H9 (cell line): ENCODE results near the gene TMEM135. TPM values are rescaled to one million over a fixed set of nuclear protein-coding genes. Genes with fewer than 3 reads are reported as not detected.

Experiments
- DNase-seq: peaks from one replicate; pipeline ENCODE4 v3.0.0-alpha.2; 2017
- H2AFZ ChIP-seq: one replicate; pipeline ENCODE4 v1.6.1; 2013; ENCODE audit warnings: mild to moderate bottlenecking, low read length, control low read depth, moderate library complexity
- H2AK5ac ChIP-seq: 2 replicates; pipeline ENCODE4 v1.6.1; 2013; ENCODE audit warnings: low read length, control low read depth, mixed read lengths; ENCODE audit not compliant: insufficient read length
- H2BK120ac ChIP-seq: one replicate; pipeline ENCODE4 v1.6.1; 2013; ENCODE audit warnings: low read depth, mild to moderate bottlenecking, low read length, control low read depth, inconsistent platforms; ENCODE audit not compliant: poor library complexity, severe bottlenecking
- H2BK12ac ChIP-seq: 2 replicates; pipeline ENCODE4 v1.6.1; 2013; ENCODE audit warnings: low read length, control low read depth, mixed read lengths, low read depth; ENCODE audit not compliant: insufficient read length
- H2BK15ac ChIP-seq: 2 replicates; pipeline ENCODE4 v1.6.1; 2013; ENCODE audit warnings: low read depth, low read length, control low read depth
- H2BK20ac ChIP-seq: one replicate; pipeline ENCODE4 v1.6.1; 2013; ENCODE audit warnings: low read depth, mild to moderate bottlenecking, low read length, control low read depth, inconsistent platforms; ENCODE audit not compliant: poor library complexity, severe bottlenecking
- H2BK5ac ChIP-seq: 2 replicates; pipeline ENCODE4 v1.6.1; 2013; ENCODE audit warnings: low read length, control low read depth, mixed read lengths; ENCODE audit not compliant: insufficient read length
- H3K14ac ChIP-seq: 2 replicates; pipeline ENCODE4 v1.6.1; 2013; ENCODE audit warnings: low read length, control low read depth; ENCODE audit not compliant: insufficient read depth
- H3K18ac ChIP-seq: 2 replicates; pipeline ENCODE4 v1.6.1; 2013; ENCODE audit warnings: low read depth, mild to moderate bottlenecking, mixed read lengths, low read length, control low read depth; ENCODE audit not compliant: insufficient read length
- H3K23ac ChIP-seq: 2 replicates; pipeline ENCODE4 v1.6.1; 2013; ENCODE audit warnings: low read length, control low read depth, mixed read lengths, low read depth; ENCODE audit not compliant: insufficient read length
- H3K23me2 ChIP-seq: 2 replicates; pipeline ENCODE4 v1.6.1; 2013; ENCODE audit warnings: low read depth, mild to moderate bottlenecking, mixed read lengths, low read length, control low read depth; ENCODE audit not compliant: insufficient read length, poor library complexity, severe bottlenecking
- H3K27ac ChIP-seq: 2 replicates; pipeline ENCODE4 v1.5.1; 2013; ENCODE audit warnings: low read length, control low read depth, mixed read lengths, low read depth; ENCODE audit not compliant: insufficient read length
- H3K27me3 ChIP-seq: 2 replicates; pipeline ENCODE4 v1.6.1; 2013; ENCODE audit warnings: low read length, control low read depth, inconsistent platforms; ENCODE audit not compliant: insufficient read depth
- H3K4ac ChIP-seq: 2 replicates; pipeline ENCODE4 v1.6.1; 2013; ENCODE audit warnings: low read depth, mild to moderate bottlenecking, control low read depth, inconsistent platforms, low read length, moderate library complexity
- H3K4me1 ChIP-seq: 2 replicates; pipeline ENCODE4 v1.6.1; 2013; ENCODE audit warnings: low read length, control low read depth, inconsistent platforms; ENCODE audit not compliant: insufficient read depth
- H3K4me2 ChIP-seq: 2 replicates; pipeline ENCODE4 v1.6.1; 2013; ENCODE audit warnings: low read length, control low read depth, mixed read lengths; ENCODE audit not compliant: insufficient read length, insufficient read depth
- H3K56ac ChIP-seq: 2 replicates; pipeline ENCODE4 v1.6.1; 2013; ENCODE audit warnings: low read depth, mild to moderate bottlenecking, mixed read lengths, low read length, control low read depth; ENCODE audit not compliant: insufficient read length
- H3K79me1 ChIP-seq: 2 replicates; pipeline ENCODE4 v1.6.1; 2013; ENCODE audit warnings: low read depth, mild to moderate bottlenecking, moderate library complexity, low read length, control low read depth, inconsistent platforms; ENCODE audit not compliant: insufficient read depth, poor library complexity, severe bottlenecking
- H3K79me2 ChIP-seq: 2 replicates; pipeline ENCODE4 v1.6.1; 2013; ENCODE audit warnings: low read length, control low read depth, inconsistent platforms; ENCODE audit not compliant: insufficient read depth
- H3K9ac ChIP-seq: 2 replicates; pipeline ENCODE4 v1.6.1; 2013; ENCODE audit warnings: low read length, control low read depth, mixed read lengths; ENCODE audit not compliant: insufficient read length; ENCODE audit errors: extremely low read depth
- H3K9me3 ChIP-seq: one replicate; pipeline ENCODE4 v1.6.1; 2013; ENCODE audit warnings: low read depth, low read length, inconsistent platforms; ENCODE audit not compliant: control insufficient read depth
- H3T11ph ChIP-seq: one replicate; pipeline ENCODE4 v1.6.1; 2013; ENCODE audit warnings: mild to moderate bottlenecking, low read length, control low read depth, inconsistent platforms
- H4K20me1 ChIP-seq: one replicate; pipeline ENCODE4 v1.6.1; 2013; ENCODE audit not compliant: control insufficient read depth, insufficient read length, insufficient read depth
- H4K5ac ChIP-seq: 2 replicates; pipeline ENCODE4 v1.6.1; 2013; ENCODE audit warnings: low read depth, mild to moderate bottlenecking, mixed read lengths, low read length, control low read depth; ENCODE audit not compliant: insufficient read length
- H4K8ac ChIP-seq: replicated peaks from 2 replicates; pipeline ENCODE4 v1.6.1; 2013; ENCODE audit warnings: low read length, control low read depth, mixed read lengths, low read depth; ENCODE audit not compliant: insufficient read length
- H4K91ac ChIP-seq: 2 replicates; pipeline ENCODE4 v1.6.1; 2013; ENCODE audit warnings: low read depth, mild to moderate bottlenecking, moderate library complexity, mixed read lengths, low read length, control low read depth; ENCODE audit not compliant: insufficient read length
- H3K27ac Mint-ChIP-seq, 3 experiments: 2 replicates in 2 of 3; 3 replicates in 1 of 3; pipeline ENCODE4 v1.8.0; 2020 to 2021; ENCODE audit warnings: mixed read lengths in 3 of 3, mild to moderate bottlenecking in 1 of 3, moderate library complexity in 1 of 3
- H3K27me3 Mint-ChIP-seq: 2 replicates; pipeline ENCODE4 v1.8.0; 2021; ENCODE audit warnings: low read depth, mild to moderate bottlenecking, moderate library complexity, mixed read lengths
- H3K36me3 Mint-ChIP-seq, 3 experiments: 2 replicates in 2 of 3; 3 replicates in 1 of 3; pipeline ENCODE4 v1.8.0; 2020 to 2021; ENCODE audit warnings: low read depth in 3 of 3, mixed read lengths in 3 of 3; ENCODE audit not compliant: insufficient read depth in 1 of 3
- H3K4me1 Mint-ChIP-seq, 2 experiments: 2 replicates each; pipeline ENCODE4 v1.8.0; 2020; ENCODE audit warnings: mixed read lengths in 2 of 2
- H3K4me3 Mint-ChIP-seq, 2 experiments: 2 replicates in 1 of 2; 3 replicates in 1 of 2; pipeline ENCODE4 v1.8.0; 2020 to 2021; ENCODE audit warnings: mild to moderate bottlenecking in 2 of 2, mixed read lengths in 2 of 2, moderate library complexity in 1 of 2
- H3K9me3 Mint-ChIP-seq, 2 experiments: 2 replicates in 1 of 2; 3 replicates in 1 of 2; pipeline ENCODE4 v1.8.0; 2020; ENCODE audit warnings: mild to moderate bottlenecking in 2 of 2, mixed read lengths in 2 of 2, moderate library complexity in 1 of 2
- WGBS: extraction: QIAGEN DNeasy Blood & Tissue Kit; methylation state at CpG from one replicate; pipeline ENCODE4 v1.1.7; 2013; ENCODE audit warnings: missing lambda C conversion rate, low lambda C conversion rate, mixed read lengths; ENCODE audit not compliant: insufficient read length; ENCODE audit errors: extremely low coverage; 5-methylcytosine and 5-hydroxymethylcytosine counted together
- total RNA-seq: library from RNA; stranded (reverse); gene quantifications from 2 replicates; pipeline ENCODE4 v1.2.1, GENCODE V29; 2021
- TF ChIP-seq, protein P1 (sequence below): fragments of 200-600 bp; sonication (generic); conservative IDR thresholded peaks from 3 replicates; pipeline ENCODE4 v1.8.0; 2021; ENCODE audit warnings: antibody characterized with exemption, mild to moderate bottlenecking

The TMEM135 gene
- total RNA-seq, 1 experiment from 2014 or later: 25.2 TPM

DNA sequence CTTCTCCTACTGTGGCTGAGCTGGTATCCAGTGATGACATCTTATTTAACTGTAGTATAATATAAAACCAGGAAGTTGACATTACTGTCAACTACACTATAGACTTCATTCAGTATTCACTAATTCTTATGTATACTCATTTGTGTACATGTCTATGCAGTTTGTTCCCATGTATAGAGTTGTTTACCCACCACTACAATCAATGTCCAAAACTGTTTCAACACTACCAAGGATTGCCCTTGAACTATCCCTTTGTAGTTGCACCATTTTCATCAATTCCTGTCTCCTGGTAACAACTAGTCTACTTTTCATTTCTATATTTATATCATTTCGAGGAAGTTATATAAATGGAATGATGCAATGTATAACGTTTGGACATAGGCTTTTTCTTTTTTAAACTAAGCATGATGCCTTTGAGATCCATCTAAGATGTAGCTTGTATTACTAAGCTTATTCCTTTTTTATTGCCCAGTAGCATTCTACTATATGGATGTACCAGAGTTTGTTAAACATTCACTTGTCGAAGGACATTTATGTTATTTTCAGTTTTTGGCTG is 39.2 kb downstream of the TMEM135 start:
- Histone ChIP-seq H3K4me1 (no peaks in the 10 kb centered on the region), H4K91ac (no peak overlapping the region), H3K4me2 (no peak overlapping the region), H4K20me1 (no peaks in the 10 kb centered on the region), H3K56ac (no peak overlapping the region), H2BK5ac (no peak overlapping the region), H2AFZ (no peak overlapping the region), H2BK120ac (no peak overlapping the region), H3K79me2 (no peaks in the 10 kb centered on the region), H2BK12ac (no peak overlapping the region), H3K27me3 (no peaks in the 10 kb centered on the region), H4K8ac (no peak overlapping the region), H2BK20ac (no peak overlapping the region), H3K79me1 (peaks cover 2% of the 10 kb centered on the region), H3K23ac (no peak overlapping the region), H3K18ac (no peak overlapping the region), H3K23me2 (no peaks in the 10 kb centered on the region), H2AK5ac (no peak overlapping the region), H3K9ac (no peak overlapping the region), H3K4ac (no peak overlapping the region), H3K27ac (no peak overlapping the region), H3K9me3 (no peaks in the 10 kb centered on the region), H3K14ac (no peak overlapping the region), H4K5ac (no peak overlapping the region), H3T11ph (no peak overlapping the region), H2BK15ac (no peak overlapping the region)
- Mint-ChIP-seq H3K27me3 (peaks cover 29% of the 10 kb centered on the region), H3K36me3 (peaks cover 8 to 10% (median 9%) of the 10 kb centered on the region in 3 experiments; a peak in 5 of 7 replicates), H3K9me3 (no peaks in the 10 kb centered on the region), H3K27ac (no peak overlapping the region; a peak in 1 of 7 replicates), H3K4me3 (no peak overlapping the region), H3K4me1 (peaks cover 6 to 9% of the 10 kb centered on the region in 2 experiments)
- DNase-seq: no peak
- WGBS: no CpG with 5 or more reads among the region's 3 CpGs
- TF ChIP-seq, protein P1, sequence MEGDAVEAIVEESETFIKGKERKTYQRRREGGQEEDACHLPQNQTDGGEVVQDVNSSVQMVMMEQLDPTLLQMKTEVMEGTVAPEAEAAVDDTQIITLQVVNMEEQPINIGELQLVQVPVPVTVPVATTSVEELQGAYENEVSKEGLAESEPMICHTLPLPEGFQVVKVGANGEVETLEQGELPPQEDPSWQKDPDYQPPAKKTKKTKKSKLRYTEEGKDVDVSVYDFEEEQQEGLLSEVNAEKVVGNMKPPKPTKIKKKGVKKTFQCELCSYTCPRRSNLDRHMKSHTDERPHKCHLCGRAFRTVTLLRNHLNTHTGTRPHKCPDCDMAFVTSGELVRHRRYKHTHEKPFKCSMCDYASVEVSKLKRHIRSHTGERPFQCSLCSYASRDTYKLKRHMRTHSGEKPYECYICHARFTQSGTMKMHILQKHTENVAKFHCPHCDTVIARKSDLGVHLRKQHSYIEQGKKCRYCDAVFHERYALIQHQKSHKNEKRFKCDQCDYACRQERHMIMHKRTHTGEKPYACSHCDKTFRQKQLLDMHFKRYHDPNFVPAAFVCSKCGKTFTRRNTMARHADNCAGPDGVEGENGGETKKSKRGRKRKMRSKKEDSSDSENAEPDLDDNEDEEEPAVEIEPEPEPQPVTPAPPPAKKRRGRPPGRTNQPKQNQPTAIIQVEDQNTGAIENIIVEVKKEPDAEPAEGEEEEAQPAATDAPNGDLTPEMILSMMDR: no peak
